H9 (cell line): Measurements from ENCODE around the gene CORO7. TPM values are rescaled to one million over a fixed set of nuclear protein-coding genes. Genes with fewer than 3 reads are reported as not detected.

Experiments used
- DNase-seq: peaks from one replicate; pipeline ENCODE4 v3.0.0-alpha.2; 2017
- H2AFZ ChIP-seq: one replicate; pipeline ENCODE4 v1.6.1; 2013; ENCODE audit warnings: mild to moderate bottlenecking, low read length, control low read depth, moderate library complexity
- H2AK5ac ChIP-seq: 2 replicates; pipeline ENCODE4 v1.6.1; 2013; ENCODE audit warnings: low read length, control low read depth, mixed read lengths; ENCODE audit not compliant: insufficient read length
- H2BK120ac ChIP-seq: one replicate; pipeline ENCODE4 v1.6.1; 2013; ENCODE audit warnings: low read depth, mild to moderate bottlenecking, low read length, control low read depth, inconsistent platforms; ENCODE audit not compliant: poor library complexity, severe bottlenecking
- H2BK12ac ChIP-seq: 2 replicates; pipeline ENCODE4 v1.6.1; 2013; ENCODE audit warnings: low read length, control low read depth, mixed read lengths, low read depth; ENCODE audit not compliant: insufficient read length
- H2BK15ac ChIP-seq: 2 replicates; pipeline ENCODE4 v1.6.1; 2013; ENCODE audit warnings: low read depth, low read length, control low read depth
- H2BK20ac ChIP-seq: one replicate; pipeline ENCODE4 v1.6.1; 2013; ENCODE audit warnings: low read depth, mild to moderate bottlenecking, low read length, control low read depth, inconsistent platforms; ENCODE audit not compliant: poor library complexity, severe bottlenecking
- H2BK5ac ChIP-seq: 2 replicates; pipeline ENCODE4 v1.6.1; 2013; ENCODE audit warnings: low read length, control low read depth, mixed read lengths; ENCODE audit not compliant: insufficient read length
- H3K14ac ChIP-seq: 2 replicates; pipeline ENCODE4 v1.6.1; 2013; ENCODE audit warnings: low read length, control low read depth; ENCODE audit not compliant: insufficient read depth
- H3K18ac ChIP-seq: 2 replicates; pipeline ENCODE4 v1.6.1; 2013; ENCODE audit warnings: low read depth, mild to moderate bottlenecking, mixed read lengths, low read length, control low read depth; ENCODE audit not compliant: insufficient read length
- H3K23ac ChIP-seq: 2 replicates; pipeline ENCODE4 v1.6.1; 2013; ENCODE audit warnings: low read length, control low read depth, mixed read lengths, low read depth; ENCODE audit not compliant: insufficient read length
- H3K23me2 ChIP-seq: 2 replicates; pipeline ENCODE4 v1.6.1; 2013; ENCODE audit warnings: low read depth, mild to moderate bottlenecking, mixed read lengths, low read length, control low read depth; ENCODE audit not compliant: insufficient read length, poor library complexity, severe bottlenecking
- H3K27ac ChIP-seq: 2 replicates; pipeline ENCODE4 v1.5.1; 2013; ENCODE audit warnings: low read length, control low read depth, mixed read lengths, low read depth; ENCODE audit not compliant: insufficient read length
- H3K27me3 ChIP-seq: 2 replicates; pipeline ENCODE4 v1.6.1; 2013; ENCODE audit warnings: low read length, control low read depth, inconsistent platforms; ENCODE audit not compliant: insufficient read depth
- H3K4ac ChIP-seq: 2 replicates; pipeline ENCODE4 v1.6.1; 2013; ENCODE audit warnings: low read depth, mild to moderate bottlenecking, control low read depth, inconsistent platforms, low read length, moderate library complexity
- H3K4me1 ChIP-seq: 2 replicates; pipeline ENCODE4 v1.6.1; 2013; ENCODE audit warnings: low read length, control low read depth, inconsistent platforms; ENCODE audit not compliant: insufficient read depth
- H3K4me2 ChIP-seq: 2 replicates; pipeline ENCODE4 v1.6.1; 2013; ENCODE audit warnings: low read length, control low read depth, mixed read lengths; ENCODE audit not compliant: insufficient read length, insufficient read depth
- H3K56ac ChIP-seq: 2 replicates; pipeline ENCODE4 v1.6.1; 2013; ENCODE audit warnings: low read depth, mild to moderate bottlenecking, mixed read lengths, low read length, control low read depth; ENCODE audit not compliant: insufficient read length
- H3K79me1 ChIP-seq: 2 replicates; pipeline ENCODE4 v1.6.1; 2013; ENCODE audit warnings: low read depth, mild to moderate bottlenecking, moderate library complexity, low read length, control low read depth, inconsistent platforms; ENCODE audit not compliant: insufficient read depth, poor library complexity, severe bottlenecking
- H3K79me2 ChIP-seq: 2 replicates; pipeline ENCODE4 v1.6.1; 2013; ENCODE audit warnings: low read length, control low read depth, inconsistent platforms; ENCODE audit not compliant: insufficient read depth
- H3K9ac ChIP-seq: 2 replicates; pipeline ENCODE4 v1.6.1; 2013; ENCODE audit warnings: low read length, control low read depth, mixed read lengths; ENCODE audit not compliant: insufficient read length; ENCODE audit errors: extremely low read depth
- H3K9me3 ChIP-seq: one replicate; pipeline ENCODE4 v1.6.1; 2013; ENCODE audit warnings: low read depth, low read length, inconsistent platforms; ENCODE audit not compliant: control insufficient read depth
- H3T11ph ChIP-seq: one replicate; pipeline ENCODE4 v1.6.1; 2013; ENCODE audit warnings: mild to moderate bottlenecking, low read length, control low read depth, inconsistent platforms
- H4K20me1 ChIP-seq: one replicate; pipeline ENCODE4 v1.6.1; 2013; ENCODE audit not compliant: control insufficient read depth, insufficient read length, insufficient read depth
- H4K5ac ChIP-seq: 2 replicates; pipeline ENCODE4 v1.6.1; 2013; ENCODE audit warnings: low read depth, mild to moderate bottlenecking, mixed read lengths, low read length, control low read depth; ENCODE audit not compliant: insufficient read length
- H4K8ac ChIP-seq: replicated peaks from 2 replicates; pipeline ENCODE4 v1.6.1; 2013; ENCODE audit warnings: low read length, control low read depth, mixed read lengths, low read depth; ENCODE audit not compliant: insufficient read length
- H4K91ac ChIP-seq: 2 replicates; pipeline ENCODE4 v1.6.1; 2013; ENCODE audit warnings: low read depth, mild to moderate bottlenecking, moderate library complexity, mixed read lengths, low read length, control low read depth; ENCODE audit not compliant: insufficient read length
- H3K27ac Mint-ChIP-seq, 3 experiments: 2 replicates in 2 of 3; 3 replicates in 1 of 3; pipeline ENCODE4 v1.8.0; 2020 to 2021; ENCODE audit warnings: mixed read lengths in 3 of 3, mild to moderate bottlenecking in 1 of 3, moderate library complexity in 1 of 3
- H3K27me3 Mint-ChIP-seq: 2 replicates; pipeline ENCODE4 v1.8.0; 2021; ENCODE audit warnings: low read depth, mild to moderate bottlenecking, moderate library complexity, mixed read lengths
- H3K36me3 Mint-ChIP-seq, 3 experiments: 2 replicates in 2 of 3; 3 replicates in 1 of 3; pipeline ENCODE4 v1.8.0; 2020 to 2021; ENCODE audit warnings: low read depth in 3 of 3, mixed read lengths in 3 of 3; ENCODE audit not compliant: insufficient read depth in 1 of 3
- H3K4me1 Mint-ChIP-seq, 2 experiments: 2 replicates each; pipeline ENCODE4 v1.8.0; 2020; ENCODE audit warnings: mixed read lengths in 2 of 2
- H3K4me3 Mint-ChIP-seq, 2 experiments: 2 replicates in 1 of 2; 3 replicates in 1 of 2; pipeline ENCODE4 v1.8.0; 2020 to 2021; ENCODE audit warnings: mild to moderate bottlenecking in 2 of 2, mixed read lengths in 2 of 2, moderate library complexity in 1 of 2
- H3K9me3 Mint-ChIP-seq, 2 experiments: 2 replicates in 1 of 2; 3 replicates in 1 of 2; pipeline ENCODE4 v1.8.0; 2020; ENCODE audit warnings: mild to moderate bottlenecking in 2 of 2, mixed read lengths in 2 of 2, moderate library complexity in 1 of 2
- CTCF ChIP-seq: fragments of 200-600 bp; sonication (generic); conservative IDR thresholded peaks from 3 replicates; pipeline ENCODE4 v1.8.0; 2021; ENCODE audit warnings: antibody characterized with exemption, mild to moderate bottlenecking
- WGBS: extraction: QIAGEN DNeasy Blood & Tissue Kit; methylation state at CpG from one replicate; pipeline ENCODE4 v1.1.7; 2013; ENCODE audit warnings: missing lambda C conversion rate, low lambda C conversion rate, mixed read lengths; ENCODE audit not compliant: insufficient read length; ENCODE audit errors: extremely low coverage; 5-methylcytosine and 5-hydroxymethylcytosine counted together
- total RNA-seq: library from RNA; stranded (reverse); gene quantifications from 2 replicates; pipeline ENCODE4 v1.2.1, GENCODE V29; 2021

The CORO7 gene
- total RNA-seq, 1 experiment from 2014 or later, result 38.4 TPM

GRCh38 chr16:4349332-4349731 is 67.1 kb downstream of the CORO7 start:
- Histone ChIP-seq H3K79me2 (peaks cover 14% of the 10 kb centered on the region; the same call in 1 of the 2 replicates), H3K4me1 (no peaks in the 10 kb centered on the region), H4K5ac (no peak overlapping the region), H2AFZ (no peak overlapping the region), H2BK15ac (no peak overlapping the region), H2AK5ac (no peak overlapping the region), H3K56ac (no peak overlapping the region), H3K79me1 (peaks cover 7% of the 10 kb centered on the region), H3K4me2 (no peak overlapping the region), H3K9me3 (no peaks in the 10 kb centered on the region), H3K14ac (no peak overlapping the region), H3K23me2 (no peaks in the 10 kb centered on the region), H3K9ac (no peak overlapping the region), H2BK120ac (no peak overlapping the region), H4K20me1 (no peaks in the 10 kb centered on the region), H4K91ac (no peak overlapping the region), H3T11ph (no peak overlapping the region), H2BK20ac (no peak overlapping the region), H3K23ac (no peak overlapping the region), H2BK5ac (no peak overlapping the region), H3K18ac (no peak overlapping the region), H3K27ac (no peak overlapping the region), H4K8ac (no peak overlapping the region), H2BK12ac (no peak overlapping the region), H3K4ac (no peak overlapping the region), H3K27me3 (no peaks in the 10 kb centered on the region)
- Mint-ChIP-seq H3K27ac (no peak overlapping the region), H3K27me3 (no peaks in the 10 kb centered on the region; the same call in none of the 2 replicates), H3K9me3 (peaks cover 9 to 11% of the 10 kb centered on the region in 2 experiments), H3K36me3 (peaks cover 20 to 27% (median 23%) of the 10 kb centered on the region in 3 experiments), H3K4me3 (no peak overlapping the region; a peak in 1 of 5 replicates), H3K4me1 (peaks cover 6% of the 10 kb centered on the region in 2 experiments)
- no CpG with 5 or more reads among the region's 5 CpGs for WGBS
- no peak for DNase-seq
- TF ChIP-seq CTCF, result no peak
